ENCODE results near the gene PPM1N. TPM values are rescaled to one million over a fixed set of nuclear protein-coding genes. Genes with fewer than 3 reads are reported as not detected.

PPM1N gene
- polyA plus RNA-seq, 1 donor (not counting 4 experiments of a cell fraction or from before 2014, with no cell fraction given) = 1.9 TPM

GRCh38 chr19:45471111-45471930 is 26.9 kb upstream of the PPM1N start:
- dilution Hi-C loops (cut with MboI; ENCODE audit: extremely low pct_ligation_motif_present, low sequenced_read_pairs) = no loop called here
- Histone ChIP-seq H3K4me3 (ENCODE audit: control insufficient read depth in 2 of 3, extremely low read depth in 1 of 3, insufficient read depth in 2 of 3, low read depth in 1 of 3, low read length in 3 of 3) (no peak overlapping the region), H3K9me1 (ENCODE audit: control insufficient read depth, extremely low read depth, insufficient read depth, low read length) (no peaks in the 10 kb centered on the region), H3K9me3 (ENCODE audit: control insufficient read depth, low read depth, low read length) (no peaks in the 10 kb centered on the region), H4K20me1 (ENCODE audit: control insufficient read depth, extremely low read depth, insufficient read depth, low read length) (no peaks in the 10 kb centered on the region), H3K79me2 (ENCODE audit: control insufficient read depth, insufficient read depth, low read length) (no peaks in the 10 kb centered on the region), H2AFZ (ENCODE audit: control insufficient read depth, low read length) (no peak overlapping the region), H3K27me3 (ENCODE audit: control insufficient read depth, extremely low read depth, insufficient read depth, low read length) (no peaks in the 10 kb centered on the region), H3K27ac (ENCODE audit: control insufficient read depth, insufficient read depth, low read length) (no peak overlapping the region), H3K9ac (ENCODE audit: control insufficient read depth, extremely low read depth, insufficient read depth, low read length) (no peak overlapping the region), H3K4me1 (ENCODE audit: control insufficient read depth, extremely low read depth, insufficient read depth, low read length) (peaks cover 18% of the 10 kb centered on the region), H3K36me3 (ENCODE audit: control insufficient read depth in 2 of 2, extremely low read depth in 1 of 2, insufficient read depth in 2 of 2, low read length in 2 of 2) (no peaks in the 10 kb centered on the region), H3K4me2 (ENCODE audit: control insufficient read depth, extremely low read depth, insufficient read depth, low read depth, low read length) (no peak overlapping the region)
- TF ChIP-seq CTCF (optimal IDR thresholded peaks at IDR 0.05 in 1 of 3, IDR thresholded peaks at IDR 0.05 in 1 of 3, conservative IDR thresholded peaks at IDR 0.05 in 1 of 3; ENCODE audit: extremely low read depth in 1 of 3, insufficient read depth in 2 of 3, low read length in 3 of 3) (no peak), EZH2 (IDR thresholded peaks at IDR 0.05; ENCODE audit: low read length) (no peak)
- FAIRE-seq (no peak), DNase-seq (ENCODE audit: low read depth, low spot score) (no peak)

DNA sequence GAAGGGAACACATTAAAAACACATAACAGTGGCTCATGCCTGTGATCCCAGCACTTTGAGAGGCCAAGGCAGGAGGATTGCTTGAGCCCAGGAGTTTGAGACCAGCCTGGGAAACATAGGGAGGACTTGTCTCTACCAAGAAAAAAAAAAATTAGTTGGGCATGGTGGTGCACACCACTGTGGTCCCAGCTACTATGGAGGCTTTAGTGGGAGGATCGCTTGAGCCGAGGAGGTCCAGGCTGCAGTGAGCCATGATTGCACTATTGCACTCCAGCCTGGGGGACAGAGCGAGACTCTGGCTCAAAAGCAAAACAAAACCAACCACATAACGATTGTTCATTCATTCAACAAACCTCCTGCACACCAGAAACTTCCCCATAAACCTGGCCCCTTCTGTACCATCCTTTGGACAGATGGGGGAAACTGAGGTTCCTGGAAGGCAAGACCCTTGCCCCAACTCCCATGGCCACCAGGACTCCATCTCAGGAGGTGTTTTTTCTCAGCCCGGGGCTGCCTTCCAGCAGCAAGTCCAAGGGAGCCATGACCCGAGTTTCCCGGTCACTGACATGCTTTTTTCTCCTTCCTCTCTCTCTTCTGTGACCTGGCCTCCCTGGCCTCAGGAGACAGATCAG is 26.2 kb upstream of the PPM1N start:
- Histone ChIP-seq H3K4me2 (ENCODE audit: control insufficient read depth, extremely low read depth, insufficient read depth, low read depth, low read length) (no peak overlapping the region), H3K36me3 (ENCODE audit: control insufficient read depth in 2 of 2, extremely low read depth in 1 of 2, insufficient read depth in 2 of 2, low read length in 2 of 2) (no peaks in the 10 kb centered on the region), H3K9me3 (ENCODE audit: control insufficient read depth, low read depth, low read length) (no peaks in the 10 kb centered on the region), H3K9me1 (ENCODE audit: control insufficient read depth, extremely low read depth, insufficient read depth, low read length) (no peaks in the 10 kb centered on the region), H3K4me3 (ENCODE audit: control insufficient read depth in 2 of 3, extremely low read depth in 1 of 3, insufficient read depth in 2 of 3, low read depth in 1 of 3, low read length in 3 of 3) (no peak overlapping the region), H2AFZ (ENCODE audit: control insufficient read depth, low read length) (no peak overlapping the region), H3K27me3 (ENCODE audit: control insufficient read depth, extremely low read depth, insufficient read depth, low read length) (no peaks in the 10 kb centered on the region), H3K27ac (ENCODE audit: control insufficient read depth, insufficient read depth, low read length) (no peak overlapping the region), H3K4me1 (ENCODE audit: control insufficient read depth, extremely low read depth, insufficient read depth, low read length) (peaks cover 16% of the 10 kb centered on the region), H4K20me1 (ENCODE audit: control insufficient read depth, extremely low read depth, insufficient read depth, low read length) (no peaks in the 10 kb centered on the region), H3K79me2 (ENCODE audit: control insufficient read depth, insufficient read depth, low read length) (no peaks in the 10 kb centered on the region), H3K9ac (ENCODE audit: control insufficient read depth, extremely low read depth, insufficient read depth, low read length) (no peak overlapping the region)
- no peak for TF ChIP-seq EZH2 (IDR thresholded peaks at IDR 0.05; ENCODE audit: low read length)
- no peak for TF ChIP-seq CTCF (optimal IDR thresholded peaks at IDR 0.05 in 1 of 3, IDR thresholded peaks at IDR 0.05 in 1 of 3, conservative IDR thresholded peaks at IDR 0.05 in 1 of 3; ENCODE audit: extremely low read depth in 1 of 3, insufficient read depth in 2 of 3, low read length in 3 of 3)
- dilution Hi-C loops (cut with MboI; ENCODE audit: extremely low pct_ligation_motif_present, low sequenced_read_pairs) = no loop called here
- DNase-seq (ENCODE audit: low read depth, low spot score) = no peak
- FAIRE-seq = no peak

All from keratinocyte (primary cell).